Activated CD4-positive, CD25-positive, alpha-beta regulatory T cell treated with anti-CD3 and anti-CD28 coated beads, Interleukin-2, amount 50 U/mL, for 16 hours (primary cell): ENCODE results near the gene ZIC2.

Experiments
- DNase-seq: peaks from one replicate; pipeline ENCODE4 v3.0.0-alpha.2; 2020; ENCODE audit warnings: low read depth, low spot score

Gene ZIC2

GRCh38 chr13:99959540-99960230, 21.9 kb upstream of the ZIC2 start:
- DNase-seq: no peak

- no peak for DNase-seq
Measured at GRCh38 chr13:99960663-99961311, 20.8 kb upstream of the ZIC2 start.

- no peak for DNase-seq
Measured at GRCh38 chr13:99961636-99962035, 19.9 kb upstream of the ZIC2 start.

GRCh38 chr13:99962242-99962641, 19.3 kb upstream of the ZIC2 start:
- DNase-seq: no peak

GRCh38 chr13:99963816-99964339, 17.7 kb upstream of the ZIC2 start:
- DNase-seq: no peak

- DNase-seq: no peak
Measured at GRCh38 chr13:99965329-99966000, 16.1 kb upstream of the ZIC2 start.

- DNase-seq: no peak
Measured at GRCh38 chr13:99966064-99966805, 15.3 kb upstream of the ZIC2 start.

- DNase-seq: no peak
Measured at GRCh38 chr13:99967498-99967868, 14.1 kb upstream of the ZIC2 start.

- no peak for DNase-seq
Measured at GRCh38 chr13:99967869-99968520, 13.6 kb upstream of the ZIC2 start.

- DNase-seq: no peak
Measured at GRCh38 chr13:99968521-99969452, 12.8 kb upstream of the ZIC2 start.

GRCh38 chr13:99969453-99969918, 12.1 kb upstream of the ZIC2 start:
- no peak for DNase-seq

GRCh38 chr13:99969919-99970650, 11.5 kb upstream of the ZIC2 start:
- DNase-seq: no peak

- DNase-seq: no peak
Measured at GRCh38 chr13:99970651-99971575, 10.7 kb upstream of the ZIC2 start.

- DNase-seq: no peak
Measured at GRCh38 chr13:99971576-99972189, 9.9 kb upstream of the ZIC2 start, which contains the start of gene ZIC5. ZIC5 (minus strand) TSS chr13:99971767; CDS start chr13:99971603, 164 bp downstream.

- no peak for DNase-seq
Measured at GRCh38 chr13:99972190-99972731, 9.3 kb upstream of the ZIC2 start.

GRCh38 chr13:99973163-99973807, 8.3 kb upstream of the ZIC2 start:
- no peak for DNase-seq

GRCh38 chr13:99973808-99974185, 7.8 kb upstream of the ZIC2 start:
- no peak for DNase-seq
